Activated effector memory CD4-positive, alpha-beta T cell treated with anti-CD3 and anti-CD28 coated beads, Interleukin-2, amount 50 U/mL, for 16 hours (primary cell): ENCODE measurements around the gene CRIP1.

ENCODE experiments used
- DNase-seq: peaks from one replicate; pipeline ENCODE4 v3.0.0-alpha.2; 2020

Gene CRIP1, protein sequence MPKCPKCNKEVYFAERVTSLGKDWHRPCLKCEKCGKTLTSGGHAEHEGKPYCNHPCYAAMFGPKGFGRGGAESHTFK

GRCh38 chr14:105486163-105486973, at the start of gene CRIP1:
Gene CRIP1 (plus strand): TSS chr14:105486886. CDS start chr14:105487260, 374 bp downstream.
- DNase-seq = peak; percentile 73

DNA sequence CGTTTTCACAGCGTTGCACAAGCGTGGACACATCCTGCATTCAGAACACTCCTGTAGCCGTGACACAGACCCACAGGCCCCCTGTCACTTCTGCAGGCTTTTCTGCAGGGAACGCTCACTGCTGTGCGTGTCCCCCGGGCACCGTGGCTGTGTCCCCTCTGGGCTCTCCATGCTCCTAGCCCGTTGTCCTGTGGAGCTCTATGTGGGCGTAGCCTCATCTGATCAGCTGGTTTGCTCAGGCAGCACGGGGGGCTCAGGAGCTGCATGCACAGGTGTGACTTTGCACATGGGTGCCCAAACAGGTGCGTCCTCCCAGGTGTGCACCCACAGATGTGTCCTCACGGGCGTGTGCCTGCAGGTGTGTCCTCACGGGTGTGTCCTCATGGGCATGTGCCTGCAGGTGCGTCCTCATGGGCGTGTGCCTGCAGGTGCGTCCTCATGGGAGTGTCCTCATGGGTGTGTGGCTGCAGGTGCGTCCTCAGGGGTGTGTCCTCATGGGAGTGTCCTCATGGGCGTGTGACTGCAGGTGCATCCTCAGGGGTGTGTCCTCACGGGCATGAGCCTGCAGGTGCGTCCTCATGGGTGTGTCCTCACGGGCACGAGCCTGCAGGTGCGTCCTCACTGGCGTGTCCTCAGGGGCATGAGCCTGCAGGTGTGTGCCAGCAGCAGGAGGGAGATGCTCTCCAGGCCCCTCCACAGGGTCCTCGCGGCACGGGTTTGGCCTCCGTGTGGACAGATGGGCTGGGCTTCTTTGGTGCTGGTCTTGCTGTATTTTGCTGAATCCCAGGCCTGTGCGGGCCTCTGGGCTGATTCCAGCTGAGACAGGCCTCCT, 49.6 kb upstream of the CRIP1 start:
- no peak for DNase-seq

DNA sequence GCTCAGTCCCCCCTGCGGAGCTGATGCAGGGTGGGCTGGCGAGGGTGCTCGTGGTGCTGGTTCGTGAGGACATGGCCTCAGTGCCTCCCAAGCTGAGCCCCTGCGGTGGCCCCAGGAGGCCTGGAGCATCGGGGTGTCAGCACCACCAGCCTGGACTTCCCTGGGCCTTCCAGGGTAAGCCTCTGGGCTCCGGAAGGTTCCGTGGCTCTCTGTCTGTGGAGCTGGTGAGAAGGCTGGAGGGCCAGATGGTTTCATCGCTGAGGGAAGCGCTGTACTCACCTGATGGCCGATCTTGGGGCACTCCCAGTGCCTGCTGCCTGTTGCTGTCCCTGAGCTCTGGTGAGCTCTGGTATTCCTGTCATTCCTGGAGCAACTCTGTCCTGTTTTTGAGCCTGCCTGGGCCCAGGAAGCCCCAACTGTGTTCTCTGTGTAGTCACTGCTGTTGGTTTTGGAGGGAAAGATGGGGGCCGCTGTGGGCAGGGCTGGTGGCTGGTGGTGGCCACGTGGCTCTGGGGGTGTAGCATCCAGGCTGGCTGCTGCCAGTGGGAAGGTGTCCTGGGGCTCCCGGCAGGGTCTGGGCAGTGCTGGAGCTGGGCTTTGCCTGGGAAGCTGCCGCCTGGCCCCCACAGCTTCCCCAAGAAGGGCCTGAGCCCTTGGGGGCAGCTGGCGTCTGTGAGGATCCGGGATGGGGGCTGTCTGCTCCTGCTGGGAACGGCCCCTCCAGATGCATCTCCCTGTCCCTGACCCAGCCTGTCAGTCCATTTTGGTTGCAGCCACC, 48.8 kb upstream of the CRIP1 start:
- no peak for DNase-seq

GRCh38 chr14:105439179-105439578, 47.5 kb upstream of the CRIP1 start:
- no peak for DNase-seq

- no peak for DNase-seq
Measured at GRCh38 chr14:105439710-105440553, 46.8 kb upstream of the CRIP1 start.

DNA sequence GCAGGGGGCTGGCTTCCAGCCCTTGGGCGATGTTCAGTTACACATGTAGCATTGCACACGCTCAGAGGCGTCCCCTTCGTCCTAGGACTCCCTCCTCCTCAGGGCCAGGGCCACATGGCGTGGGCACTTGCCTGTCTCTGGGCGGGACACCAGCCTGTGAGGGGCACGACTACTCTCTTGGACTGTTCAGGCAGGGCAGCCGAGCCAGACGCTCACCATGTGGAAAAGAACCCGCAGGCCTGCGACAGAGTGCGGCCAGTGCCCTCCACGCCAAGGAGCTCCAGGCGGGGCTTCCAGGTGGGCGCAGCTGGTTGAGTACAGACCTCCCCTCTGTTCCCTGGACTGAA, 46.2 kb upstream of the CRIP1 start:
- DNase-seq = no peak

DNA sequence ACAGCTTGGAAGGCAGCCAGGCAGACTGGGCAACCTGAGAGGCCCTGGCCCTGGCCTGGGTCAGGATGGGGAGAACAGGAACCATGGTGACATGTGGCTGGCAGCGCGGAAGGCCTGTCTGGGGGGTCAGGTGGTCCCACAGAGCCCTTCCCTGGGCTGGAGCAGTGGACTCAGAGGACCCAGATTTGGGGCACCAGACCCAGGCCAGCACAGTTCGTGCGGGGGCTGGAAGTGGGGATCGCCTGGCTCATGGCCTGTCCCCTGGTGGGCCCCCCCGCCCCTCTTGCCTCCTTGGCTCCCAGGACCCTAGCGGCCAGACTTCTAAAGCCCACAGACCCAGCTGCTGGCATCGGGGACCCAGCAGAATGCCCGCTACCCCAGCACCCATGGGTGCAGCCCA, 45.7 kb upstream of the CRIP1 start:
- no peak for DNase-seq

GRCh38 chr14:105442125-105442524, 44.6 kb upstream of the CRIP1 start:
- DNase-seq = no peak

GRCh38 chr14:105442834-105443233, 43.9 kb upstream of the CRIP1 start:
- DNase-seq = no peak

GRCh38 chr14:105444859-105445258, 41.8 kb upstream of the CRIP1 start:
- DNase-seq = no peak

- no peak for DNase-seq
Measured at GRCh38 chr14:105445290-105445689, 41.4 kb upstream of the CRIP1 start.

- DNase-seq = no peak
Measured at GRCh38 chr14:105445901-105446845, 40.5 kb upstream of the CRIP1 start.

DNA sequence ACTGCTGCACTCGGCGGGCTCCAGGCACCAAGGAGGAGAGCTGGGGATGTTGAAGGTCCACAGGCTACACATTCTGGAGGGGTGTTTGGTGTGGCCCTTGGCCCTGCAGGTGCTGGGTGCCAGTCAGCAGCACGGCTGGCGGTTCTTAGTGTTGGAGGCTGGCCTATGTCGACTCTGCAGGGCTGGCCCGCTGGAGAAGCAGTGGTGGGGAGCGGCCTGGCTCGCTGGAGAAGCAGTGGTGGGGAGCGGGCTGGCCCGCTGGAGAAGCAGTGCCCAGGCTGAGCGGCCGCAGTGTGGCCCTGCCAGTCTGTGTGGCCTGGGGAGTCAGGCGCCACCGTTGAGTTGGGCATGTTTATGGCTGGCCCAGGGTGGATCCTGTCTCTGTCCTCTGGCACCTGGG, 39.7 kb upstream of the CRIP1 start:
- no peak for DNase-seq

- DNase-seq = no peak
Measured at GRCh38 chr14:105447651-105448640, 38.7 kb upstream of the CRIP1 start.

DNA sequence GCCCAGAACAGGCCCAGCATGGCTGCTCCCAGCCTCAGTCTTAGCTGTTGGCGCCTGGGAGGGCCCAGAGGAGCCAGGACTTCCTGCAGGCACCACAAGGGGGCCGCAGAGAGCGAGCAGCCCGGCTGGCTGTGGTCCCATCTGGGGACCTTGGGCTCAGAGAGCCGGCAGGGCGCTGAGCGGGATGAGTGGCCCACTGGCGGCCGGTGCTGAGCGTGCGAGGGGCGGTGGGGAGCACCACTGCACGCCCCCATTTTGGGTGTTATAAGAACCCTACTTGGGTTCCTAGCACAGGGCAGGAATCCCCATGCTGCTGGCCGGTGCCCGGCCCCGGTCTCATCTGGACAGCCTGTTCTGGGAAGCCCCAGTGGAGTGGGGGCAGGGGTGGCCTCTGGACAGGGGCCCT, 38.0 kb upstream of the CRIP1 start:
- DNase-seq = peak; percentile 88

DNA sequence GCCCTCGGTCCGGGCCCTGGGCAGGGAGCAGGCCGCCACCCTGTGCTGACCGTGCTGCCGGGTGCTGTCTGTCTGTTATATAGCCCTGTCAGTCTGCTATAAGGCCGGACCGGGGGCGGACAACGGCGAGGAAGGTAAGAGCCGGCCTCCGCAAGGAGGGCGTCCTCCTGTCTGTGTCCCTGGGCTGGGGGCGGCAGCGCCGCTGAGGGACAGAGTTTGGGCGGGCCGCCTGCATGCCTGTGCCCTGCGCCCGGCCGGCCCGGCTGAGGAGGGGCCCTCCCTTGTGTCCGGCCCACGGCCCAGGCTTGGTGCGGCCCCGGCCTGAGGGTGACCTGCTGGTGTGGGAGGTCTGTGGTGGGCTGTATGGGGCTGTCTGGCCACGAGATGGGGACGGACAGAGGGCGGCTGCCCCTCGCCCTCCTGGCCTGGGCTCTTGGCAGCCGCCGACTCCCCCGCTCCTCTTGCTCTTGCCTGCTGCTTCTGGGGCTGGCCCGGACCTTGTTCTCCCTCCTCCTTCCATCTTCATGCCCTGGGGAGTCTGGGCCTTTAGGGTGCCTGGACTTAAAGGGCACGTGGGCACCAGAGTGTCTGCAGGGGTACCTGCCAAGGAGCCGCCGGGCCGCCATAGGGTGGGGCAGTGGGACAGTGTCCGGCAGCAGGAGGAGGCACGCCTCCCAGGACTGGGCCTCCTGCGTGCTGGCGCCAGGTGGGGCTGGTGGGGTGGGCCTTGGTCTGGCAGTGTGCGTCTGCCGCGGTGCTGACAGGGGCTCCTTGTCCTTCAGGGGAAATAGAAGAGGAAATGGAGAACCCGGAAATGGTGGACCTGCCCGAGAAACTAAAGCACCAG, 37.2 kb upstream of the CRIP1 start:
- DNase-seq = no peak

GRCh38 chr14:105450123-105450505, 36.6 kb upstream of the CRIP1 start:
- no peak for DNase-seq

- no peak for DNase-seq
Measured at GRCh38 chr14:105450864-105451720, 35.6 kb upstream of the CRIP1 start.
